HepG2 (cell line): ENCODE data around the gene TOMM6. TPM values are rescaled to one million over a fixed set of nuclear protein-coding genes. Genes with fewer than 3 reads are reported as not detected.

Experiments
- ARHGAP35 ChIP-seq: sonication (generic); formaldehyde crosslinking; IDR thresholded peaks from 2 replicates; pipeline ENCODE4 v1.9.0; 2022; ENCODE audit warnings: mild to moderate bottlenecking, inconsistent platforms, moderate library complexity, missing genetic modification reagents, borderline replicate concordance
- ATF4 ChIP-seq, 2 experiments: fragments of 450-650 bp in 1 of 2; sonication (generic) in 1 of 2; formaldehyde crosslinking; IDR thresholded peaks; 2 replicates each; pipeline versions ENCODE4 v1.5.0 to v1.8.0; 2020 to 2022; ENCODE audit warnings: mild to moderate bottlenecking in 1 of 2, missing genetic modification reagents in 1 of 2
- DR1 ChIP-seq: sonication (generic); formaldehyde crosslinking; IDR thresholded peaks from 2 replicates; pipeline ENCODE4 v1.8.0; 2021; ENCODE audit warnings: mild to moderate bottlenecking, missing genetic modification reagents, inconsistent platforms
- FOXA1 ChIP-seq, 2 experiments: fragments of 450-650 bp in 1 of 2; sonication (generic) in 1 of 2; formaldehyde crosslinking in 1 of 2; IDR thresholded peaks; 2 replicates each; pipeline versions ENCODE4 v1.4.0 to v1.6.1; 2016 to 2020; ENCODE audit warnings: missing genetic modification reagents in 1 of 2
- HNF1B ChIP-seq: sonication (generic); formaldehyde crosslinking; IDR thresholded peaks from 2 replicates; pipeline ENCODE4 v1.5.1; 2020; ENCODE audit warnings: mild to moderate bottlenecking, moderate library complexity, missing genetic modification reagents
- HNF4A ChIP-seq: sonication (generic); formaldehyde crosslinking; IDR thresholded peaks from 2 replicates; pipeline ENCODE4 v1.4.0; 2020; ENCODE audit warnings: missing genetic modification reagents
- NCOA1 ChIP-seq: sonication (generic); formaldehyde crosslinking; IDR thresholded peaks from 2 replicates; pipeline ENCODE4 v1.9.0; 2021; ENCODE audit warnings: missing genetic modification reagents
- ONECUT2 ChIP-seq: sonication (generic); formaldehyde crosslinking; IDR thresholded peaks from 2 replicates; pipeline ENCODE4 v1.4.0; 2020; ENCODE audit warnings: missing genetic modification reagents
- RELA ChIP-seq: sonication (generic); formaldehyde crosslinking; IDR thresholded peaks from 2 replicates; pipeline ENCODE4 v1.4.0; 2020; ENCODE audit warnings: missing genetic modification reagents
- TCF12 ChIP-seq, 2 experiments: fragments of 450-650 bp in 1 of 2; sonication (generic) in 1 of 2; formaldehyde crosslinking in 1 of 2; IDR thresholded peaks; 2 replicates each; pipeline versions ENCODE4 v1.6.1 to v1.8.0; 2017 to 2022; ENCODE audit warnings: antibody characterized with exemption in 1 of 2, mild to moderate bottlenecking in 1 of 2, missing genetic modification reagents in 1 of 2, moderate library complexity in 1 of 2
- TEAD2 ChIP-seq: sonication (generic); formaldehyde crosslinking; IDR thresholded peaks from 2 replicates; pipeline ENCODE4 v1.9.0; 2021; ENCODE audit warnings: missing genetic modification reagents
- ZFP37 ChIP-seq: sonication (generic); formaldehyde crosslinking; IDR thresholded peaks from 2 replicates; pipeline ENCODE4 v1.4.0; 2020; ENCODE audit warnings: missing genetic modification reagents, borderline replicate concordance
- ZGPAT ChIP-seq: IDR thresholded peaks from 2 replicates; pipeline ENCODE4 v1.6.1; 2016; ENCODE audit warnings: mild to moderate bottlenecking
- ZNF276 ChIP-seq: sonication (generic); formaldehyde crosslinking; IDR thresholded peaks from 2 replicates; pipeline ENCODE4 v1.4.0; 2020; ENCODE audit warnings: mild to moderate bottlenecking, low read depth, missing genetic modification reagents
- ZNF430 ChIP-seq: sonication (generic); formaldehyde crosslinking; IDR thresholded peaks from 2 replicates; pipeline ENCODE4 v1.9.0; 2021; ENCODE audit warnings: mild to moderate bottlenecking, missing genetic modification reagents
- ZNF432 ChIP-seq: sonication (generic); formaldehyde crosslinking; IDR thresholded peaks from 2 replicates; pipeline ENCODE4 v1.5.0; 2020; ENCODE audit warnings: missing genetic modification reagents, mild to moderate bottlenecking, borderline replicate concordance
- ZNF629 ChIP-seq: sonication (generic); formaldehyde crosslinking; conservative IDR thresholded peaks from 2 replicates; pipeline ENCODE4 v1.5.0; 2020; ENCODE audit warnings: missing genetic modification reagents
- ZNF639 ChIP-seq: conservative IDR thresholded peaks from 2 replicates; pipeline ENCODE4 v1.6.1; 2018; ENCODE audit warnings: missing genetic modification reagents
- ZNF672 ChIP-seq: sonication (generic); formaldehyde crosslinking; IDR thresholded peaks from 2 replicates; pipeline ENCODE4 v1.8.1; 2022; ENCODE audit warnings: missing genetic modification reagents
- ZNF891 ChIP-seq: sonication (generic); formaldehyde crosslinking; IDR thresholded peaks from 2 replicates; pipeline ENCODE4 v1.5.0; 2020; ENCODE audit warnings: mild to moderate bottlenecking, missing genetic modification reagents
- polyA plus RNA-seq, 8 experiments: library from polyadenylated mRNA; depleted of rRNA in 3 of 8; stranded (reverse) in 7 of 8; unstranded in 1 of 8; fragments of >200 nt; fragmentation: Illumina TruSeq in 4 of 8; extraction: Trizol in 4 of 8; gene quantifications; 2 replicates each; pipeline versions ENCODE4 v1.2.1 to v1.2.3, GENCODE V29; 2011 to 2016; ENCODE audit warnings: low read depth in 4 of 8, missing spikeins in 1 of 8, mixed read lengths in 1 of 8; ENCODE audit not compliant: insufficient read depth in 1 of 8
- total RNA-seq, 5 experiments: library from RNA; depleted of rRNA; stranded (reverse); fragments of >200 nt; fragmentation: Illumina TruSeq; extraction: Trizol; gene quantifications; 2 replicates each; pipeline ENCODE4 v1.2.3, GENCODE V29; 2016; ENCODE audit warnings: low read depth in 1 of 5

TOMM6 gene
- total and polyA plus RNA-seq, 2 of the 13 experiments (the other 11 are each of a cell fraction or from before 2014, with no cell fraction given), result 320 to 321 TPM

- TF ChIP-seq ZGPAT (peak; percentile 95), ATF4 (CRISPR knock-in tag; IDR thresholded peaks at IDR 0.05) (peak in 1 of 2 experiments; percentile 77; a peak in 2 of 4 replicates), RELA (no peak), NCOA1 (no peak; the same call in 1 of the 2 replicates), HNF1B (CRISPR knock-in tag) (peak; percentile 81; the same call in 1 of the 2 replicates), TCF12 (IDR thresholded peaks at IDR 0.05) (no peak), TCF12 (CRISPR knock-in tag; IDR thresholded peaks at IDR 0.05) (0 out of 2 replicates have a peak, but pooled peaks have one; percentile 66), ZNF629 (peak; percentile 50; the same call in 1 of the 2 replicates), TEAD2 (CRISPR knock-in tag) (no peak), DR1 (CRISPR knock-in tag) (peak; percentile 73; the same call in 1 of the 2 replicates), HNF4A (peak; percentile 89), ZNF432 (CRISPR knock-in tag) (no peak), FOXA1 (IDR thresholded peaks at IDR 0.05) (no peak), FOXA1 (CRISPR knock-in tag; IDR thresholded peaks at IDR 0.05) (peak; percentile 94), ZNF430 (CRISPR knock-in tag) (no peak; the same call in 1 of the 2 replicates), ZNF639 (CRISPR knock-in tag) (no peak; the same call in 1 of the 2 replicates), ZNF276 (CRISPR knock-in tag) (0 out of 2 replicates have a peak, but pooled peaks have one; percentile 59), ARHGAP35 (no peak), ONECUT2 (CRISPR knock-in tag) (peak; percentile 94), ZNF672 (CRISPR knock-in tag) (0 out of 2 replicates have a peak, but pooled peaks have one; percentile 71), ZFP37 (CRISPR knock-in tag) (no peak), ZNF891 (CRISPR knock-in tag) (peak; percentile 90; the same call in 1 of the 2 replicates)
Observed at GRCh38 chr6:41747256-41748101, 40.0 kb upstream of the TOMM6 start, which contains the start of gene PGC (continued).
